ENCODE data around the gene SP4. TPM values are rescaled to one million over a fixed set of nuclear protein-coding genes. Genes with fewer than 3 reads are reported as not detected.

Gene SP4
- total RNA-seq, 4 donors from 2014 or later, result 8.0 to 44.9 (median 14.0) TPM

DNA sequence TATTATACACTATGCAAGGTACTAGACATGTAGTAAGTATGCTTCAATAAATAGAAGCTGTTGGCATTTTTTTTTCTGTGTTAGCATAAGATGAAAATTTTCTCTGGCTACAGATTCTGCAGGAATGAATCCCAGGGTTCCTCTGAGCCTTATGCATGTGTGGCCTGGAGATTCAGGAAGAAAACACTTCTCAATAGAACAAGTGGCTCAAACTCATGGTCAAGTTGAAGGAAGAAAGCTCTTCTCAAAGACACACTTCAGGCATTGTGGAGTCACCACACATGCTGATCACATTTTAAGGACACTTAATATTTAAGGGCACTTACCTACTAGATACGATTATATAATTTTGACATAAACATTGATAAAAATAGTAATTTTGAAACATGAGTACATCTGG lies 134.5 kb downstream of the SP4 start:
- H3K27me3 ChIP-seq, result no peaks in the 10 kb centered on the region
- DNase-seq (ENCODE audit: extremely low spot score), result no peak
- WGBS, result 82% methylated on average over 1 of the region's 1 CpG
- no peak overlapping the region for H3K27ac ChIP-seq (replicated peaks in 1 of 4)
- no peaks in the 10 kb centered on the region for H3K4me1 ChIP-seq
- peaks cover 0 to 12% (median 0%) of the 10 kb centered on the region in 4 donors for H3K36me3 ChIP-seq
- no peaks in the 10 kb centered on the region for H3K9me3 ChIP-seq
- H3K4me3 ChIP-seq, result no peak overlapping the region
- intact Hi-C loops (cut with DNase I), result no loop called here
- no peak for TF ChIP-seq EP300 (IDR thresholded peaks at IDR 0.05)
- TF ChIP-seq CTCF (IDR thresholded peaks at IDR 0.05), result no peak
- TF ChIP-seq POLR2A (IDR thresholded peaks at IDR 0.05; ENCODE audit: low read depth), result no peak
- no peak for TF ChIP-seq POLR2AphosphoS5 (IDR thresholded peaks at IDR 0.05)

Small RNA genes within 50 kb of the gene (small RNA-seq; reads per million reads assigned to genes)
- gene MIR1183 (0 reads per million in 3 donors), gene RNU1-15P (0 reads per million in 3 donors)

Other genes starting within 250 kb of the SP4 start
- 10 to 100 TPM in 3 of 4 donors, 1 to 10 TPM in 1; 8.7 to 16.6 (median 13.1) TPM for gene DNAH11, start 115.0 kb downstream of the SP4 start, total RNA-seq

All from esophagus muscularis mucosa (tissue), 4 donors.